Esophagus squamous epithelium (tissue), 4 donors: Measurements from ENCODE around the gene GRIK3.

ENCODE experiments used
- CTCF ChIP-seq, 6 experiments: fragments of 450-650 bp in 4 of 6; fragments of 200-600 bp in 2 of 6; sonication (generic) in 2 of 6; IDR thresholded peaks; one replicate each; pipeline ENCODE4 v1.5.1; 2016 to 2019; ENCODE audit warnings: antibody characterized with exemption in 6 of 6, mild to moderate bottlenecking in 4 of 6, moderate library complexity in 4 of 6
- POLR2A ChIP-seq, 4 donors: fragments of 450-650 bp; IDR thresholded peaks; one replicate each; pipeline ENCODE4 v1.6.1; 2017; ENCODE audit warnings: antibody characterized with exemption in 4 of 4, mild to moderate bottlenecking in 4 of 4, moderate library complexity in 3 of 4

DNA sequence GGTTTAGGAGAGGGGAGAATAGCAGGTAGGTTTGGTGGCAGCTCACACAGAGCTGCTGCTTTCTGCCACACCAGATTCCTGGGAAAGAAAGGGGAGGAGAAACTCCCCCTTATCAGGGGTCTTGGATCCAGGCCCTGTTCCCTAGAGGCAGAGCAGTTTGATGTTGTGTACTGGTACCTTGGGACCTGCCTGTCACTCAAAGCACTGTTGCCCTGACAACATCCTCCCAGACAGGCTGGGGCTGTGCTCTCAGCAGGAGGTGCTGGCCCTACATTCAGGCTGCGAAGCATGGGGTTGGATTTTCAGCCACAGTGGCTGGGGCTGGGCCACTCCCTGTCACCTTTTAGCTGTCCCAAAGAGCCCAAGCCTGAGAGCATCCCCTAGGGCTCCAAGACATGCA is 188.0 kb downstream of the GRIK3 start:
- no peak for TF ChIP-seq CTCF (IDR thresholded peaks at IDR 0.05)
- TF ChIP-seq POLR2A (IDR thresholded peaks at IDR 0.05), result no peak
